Caco-2 (cell line): ENCODE measurements around the gene MARK4. TPM values are rescaled to one million over a fixed set of nuclear protein-coding genes. Genes with fewer than 3 reads are reported as not detected.

Experiments
- BruUV-seq: library from RNA; stranded (reverse); fragments of 400-500 nt; replicated peaks from 2 replicates; lab custom pipeline; 2021; lab: Mats Ljungman, UMichigan
- CTCF ChIA-PET: fragments of 300-600 bp; sonication (Branson Sonifier 250); formaldehyde crosslinking; loops from one replicate; lab custom pipeline; 2022; ENCODE audit warnings: antibody characterized with exemption; lab: Charles Lee
- POLR2A ChIA-PET: fragments of 300-600 bp; sonication (Branson Sonifier 250); formaldehyde crosslinking; loops from one replicate; lab custom pipeline; 2022; ENCODE audit warnings: antibody characterized with exemption; lab: Charles Lee
- DNase-seq, 2 experiments: peaks; one replicate each; pipeline versions ENCODE4 v3.0.0 to v3.0.0-alpha.2; 2020 to 2022
- H3K27me3 ChIP-seq: replicated peaks from 2 replicates; pipeline ENCODE4 v1.6.0; 2011; ENCODE audit warnings: low read length; ENCODE audit not compliant: control insufficient read depth, insufficient read depth
- H3K36me3 ChIP-seq: 2 replicates; pipeline ENCODE4 v1.5.1; 2011; ENCODE audit warnings: low read length; ENCODE audit not compliant: control insufficient read depth, insufficient read depth
- H3K4me1 ChIP-seq: fragments of 250-450 bp; sonication (Bioruptor Pico); 2 replicates; pipeline ENCODE4 v1.5.1; 2020; ENCODE audit warnings: mild to moderate bottlenecking
- H3K4me3 ChIP-seq: 2 replicates; pipeline ENCODE4 v1.5.1; 2011; ENCODE audit warnings: low read depth, mild to moderate bottlenecking, control low read depth, low read length
- H3K9me3 ChIP-seq: fragments of 250-450 bp; sonication (Bioruptor Pico); 2 replicates; pipeline ENCODE4 v1.5.1; 2020; ENCODE audit warnings: mild to moderate bottlenecking, moderate library complexity
- H3K27ac Mint-ChIP-seq: one replicate; pipeline ENCODE4 v1.8.0; 2022; ENCODE audit warnings: mixed read lengths; ENCODE audit not compliant: unreplicated experiment
- H3K27me3 Mint-ChIP-seq: one replicate; pipeline ENCODE4 v1.8.0; 2022; ENCODE audit warnings: mixed read lengths; ENCODE audit not compliant: insufficient read depth, unreplicated experiment
- H3K36me3 Mint-ChIP-seq: one replicate; pipeline ENCODE4 v1.8.0; 2022; ENCODE audit warnings: mild to moderate bottlenecking, mixed read lengths; ENCODE audit not compliant: insufficient read depth, unreplicated experiment
- H3K4me1 Mint-ChIP-seq: one replicate; pipeline ENCODE4 v1.8.0; 2022; ENCODE audit warnings: low read depth, mixed read lengths; ENCODE audit not compliant: unreplicated experiment
- H3K4me3 Mint-ChIP-seq: one replicate; pipeline ENCODE4 v1.8.0; 2022; ENCODE audit warnings: mild to moderate bottlenecking, moderate library complexity, mixed read lengths; ENCODE audit not compliant: unreplicated experiment
- H3K9me3 Mint-ChIP-seq: one replicate; pipeline ENCODE4 v1.8.0; 2022; ENCODE audit warnings: mixed read lengths; ENCODE audit not compliant: unreplicated experiment
- intact Hi-C: fragments of 100-400 bp; cut with micrococcal nuclease; formaldehyde crosslinking; loops from one replicate; pipeline ENCODE4 v1.10.0; 2022; ENCODE audit not compliant: unreplicated experiment
- total RNA-seq: library from RNA; stranded (reverse); gene quantifications from 2 replicates; pipeline ENCODE4 v1.2.3, GENCODE V29; 2022
- TF ChIP-seq, protein P1 (sequence below), 2 experiments: fragments of 200-600 bp in 1 of 2; IDR thresholded peaks; 1 replicate in 1 of 2; 2 replicates in 1 of 2; pipeline versions ENCODE4 v1.5.1 to v1.8.0; 2011 to 2022; ENCODE audit warnings: antibody characterized with exemption in 1 of 2, control low read depth in 1 of 2, inconsistent platforms in 1 of 2, low read depth in 1 of 2, low read length in 1 of 2, mild to moderate bottlenecking in 1 of 2, moderate library complexity in 1 of 2; ENCODE audit not compliant: insufficient read depth in 1 of 2, severe bottlenecking in 1 of 2, unreplicated experiment in 1 of 2

MARK4 gene
- total RNA-seq, 1 experiment from 2014 or later: 30.3 TPM

DNA sequence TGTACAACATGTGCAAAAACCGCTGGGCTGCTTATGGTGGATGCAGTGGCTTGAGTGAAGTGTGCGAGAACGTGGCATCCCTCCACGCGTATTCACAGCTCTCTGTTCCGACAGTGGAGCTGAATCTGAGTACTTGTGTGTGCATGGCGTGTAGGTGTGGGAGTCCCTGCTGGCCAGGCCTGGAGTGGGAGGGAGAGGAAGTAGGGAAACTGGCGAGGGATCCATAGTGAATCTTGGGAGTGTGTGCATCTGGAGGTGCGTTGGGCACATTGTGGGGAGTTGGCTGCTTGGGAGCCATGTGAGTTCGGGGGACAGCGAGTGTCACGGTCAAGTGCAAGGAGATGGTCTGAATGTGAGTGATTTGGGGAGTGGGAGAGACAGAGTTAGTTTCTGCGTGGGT lies 91.8 kb downstream of the MARK4 start:
- POLR2A ChIA-PET: no interaction called here
- Mint-ChIP-seq H3K27me3 (no peaks in the 10 kb centered on the region), H3K9me3 (no peaks in the 10 kb centered on the region), H3K36me3 (peaks cover 9% of the 10 kb centered on the region), H3K4me1 (peaks cover 7% of the 10 kb centered on the region), H3K4me3 (no peak overlapping the region), H3K27ac (no peak overlapping the region)
- Histone ChIP-seq H3K9me3 (no peaks in the 10 kb centered on the region), H3K27me3 (no peaks in the 10 kb centered on the region), H3K4me1 (peaks cover 6% of the 10 kb centered on the region; the same call in 1 of the 2 replicates), H3K36me3 (no peaks in the 10 kb centered on the region), H3K4me3 (no peak overlapping the region)
- intact Hi-C loops: no loop called here
- BruUV-seq: no TSS peak
- CTCF ChIA-PET: no interaction called here
- TF ChIP-seq, protein P1, sequence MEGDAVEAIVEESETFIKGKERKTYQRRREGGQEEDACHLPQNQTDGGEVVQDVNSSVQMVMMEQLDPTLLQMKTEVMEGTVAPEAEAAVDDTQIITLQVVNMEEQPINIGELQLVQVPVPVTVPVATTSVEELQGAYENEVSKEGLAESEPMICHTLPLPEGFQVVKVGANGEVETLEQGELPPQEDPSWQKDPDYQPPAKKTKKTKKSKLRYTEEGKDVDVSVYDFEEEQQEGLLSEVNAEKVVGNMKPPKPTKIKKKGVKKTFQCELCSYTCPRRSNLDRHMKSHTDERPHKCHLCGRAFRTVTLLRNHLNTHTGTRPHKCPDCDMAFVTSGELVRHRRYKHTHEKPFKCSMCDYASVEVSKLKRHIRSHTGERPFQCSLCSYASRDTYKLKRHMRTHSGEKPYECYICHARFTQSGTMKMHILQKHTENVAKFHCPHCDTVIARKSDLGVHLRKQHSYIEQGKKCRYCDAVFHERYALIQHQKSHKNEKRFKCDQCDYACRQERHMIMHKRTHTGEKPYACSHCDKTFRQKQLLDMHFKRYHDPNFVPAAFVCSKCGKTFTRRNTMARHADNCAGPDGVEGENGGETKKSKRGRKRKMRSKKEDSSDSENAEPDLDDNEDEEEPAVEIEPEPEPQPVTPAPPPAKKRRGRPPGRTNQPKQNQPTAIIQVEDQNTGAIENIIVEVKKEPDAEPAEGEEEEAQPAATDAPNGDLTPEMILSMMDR (IDR thresholded peaks at IDR 0.05; ENCODE audit: insufficient read depth in 1 of 2, low read depth in 1 of 2, low read length in 1 of 2, severe bottlenecking in 1 of 2, unreplicated experiment in 1 of 2): no peak
- no peak for DNase-seq

DNA sequence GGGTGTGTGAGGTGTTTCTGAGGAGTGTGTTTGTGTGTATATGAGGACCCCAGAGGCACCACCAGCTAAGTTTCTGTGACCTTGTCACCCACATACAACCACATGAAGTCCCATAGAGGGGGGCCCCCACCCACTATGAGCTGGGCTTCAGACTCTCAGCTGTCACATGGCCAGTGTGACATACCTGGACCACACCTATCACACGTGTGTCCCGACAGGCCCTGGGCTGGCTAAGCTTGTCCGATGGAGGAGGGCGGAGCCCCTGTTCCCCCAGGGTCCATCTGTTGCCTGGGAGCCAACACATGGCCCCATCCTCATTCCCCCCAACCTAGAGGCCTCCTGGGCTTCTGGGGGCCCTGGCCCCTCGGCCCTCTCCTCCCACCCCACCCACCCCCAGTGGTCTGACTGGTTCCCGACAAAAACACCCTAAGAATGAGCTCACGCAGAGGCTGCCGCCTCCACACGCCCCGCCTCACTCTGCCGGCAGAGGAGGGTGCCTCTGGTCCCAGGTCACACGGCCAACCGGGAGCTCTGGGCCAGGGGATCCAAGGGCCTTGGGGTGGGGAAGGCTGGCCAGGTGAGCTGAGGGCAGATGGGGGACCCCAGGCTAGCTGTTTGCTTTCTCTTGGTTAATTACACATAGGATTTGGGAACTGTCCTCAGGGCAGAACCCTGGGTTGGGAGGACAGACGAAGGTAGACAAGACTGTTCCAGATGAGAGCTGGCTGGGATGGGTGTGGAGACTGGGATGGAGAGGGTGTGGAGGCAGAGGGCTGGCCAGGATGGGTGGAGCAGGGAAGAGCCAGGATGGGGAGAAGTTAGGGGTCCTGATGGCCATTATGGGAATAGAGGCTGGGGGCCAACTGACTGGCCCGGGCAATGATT lies 93.8 kb downstream of the MARK4 start:
- ChIA-PET POLR2A (no interaction called here), CTCF (interaction anchor here (0.6 kb wide), 3 partner anchors 29 to 253 kb away, joined by 3 read pairs; no protein-coding TSS in a partner anchor)
- intact Hi-C loops: no loop called here
- Mint-ChIP-seq H3K4me1 (peaks cover 13% of the 10 kb centered on the region), H3K4me3 (no peak overlapping the region), H3K36me3 (peaks cover 26% of the 10 kb centered on the region), H3K9me3 (no peaks in the 10 kb centered on the region), H3K27me3 (no peaks in the 10 kb centered on the region), H3K27ac (no peak overlapping the region)
- Histone ChIP-seq H3K27me3 (no peaks in the 10 kb centered on the region), H3K4me3 (no peak overlapping the region), H3K4me1 (peaks cover 6% of the 10 kb centered on the region; the same call in 1 of the 2 replicates), H3K9me3 (no peaks in the 10 kb centered on the region), H3K36me3 (no peaks in the 10 kb centered on the region; the same call in 1 of the 2 replicates)
- no TSS peak for BruUV-seq
- TF ChIP-seq, protein P1 (IDR thresholded peaks at IDR 0.05; ENCODE audit: insufficient read depth in 1 of 2, low read depth in 1 of 2, low read length in 1 of 2, severe bottlenecking in 1 of 2, unreplicated experiment in 1 of 2): no peak
- DNase-seq: peak in 1 of 2 experiments; percentile 26

DNA sequence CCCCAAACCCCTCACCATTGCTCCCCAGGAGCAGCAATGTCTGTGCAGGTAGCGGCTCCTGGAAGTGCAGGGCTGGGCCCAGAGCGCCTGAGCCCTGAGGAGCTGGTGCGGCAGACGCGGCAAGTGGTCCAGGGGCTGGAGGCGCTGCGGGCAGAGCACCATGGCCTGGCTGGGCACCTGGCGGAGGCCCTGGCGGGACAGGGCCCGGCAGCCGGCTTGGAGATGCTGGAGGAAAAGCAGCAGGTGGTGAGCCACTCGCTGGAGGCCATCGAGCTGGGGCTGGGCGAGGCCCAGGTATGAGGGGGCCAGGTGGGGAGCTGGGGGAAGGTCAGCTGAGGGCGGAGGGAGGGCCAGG lies 94.4 kb downstream of the MARK4 start:
- Histone ChIP-seq H3K4me1 (peaks cover 6% of the 10 kb centered on the region; the same call in 1 of the 2 replicates), H3K4me3 (no peak overlapping the region), H3K9me3 (no peaks in the 10 kb centered on the region), H3K36me3 (no peaks in the 10 kb centered on the region; the same call in 1 of the 2 replicates), H3K27me3 (no peaks in the 10 kb centered on the region)
- POLR2A ChIA-PET: no interaction called here
- H3K4me1 Mint-ChIP-seq: peaks cover 13% of the 10 kb centered on the region
- TF ChIP-seq, protein P1 (IDR thresholded peaks at IDR 0.05; ENCODE audit: insufficient read depth in 1 of 2, low read depth in 1 of 2, low read length in 1 of 2, severe bottlenecking in 1 of 2, unreplicated experiment in 1 of 2): no peak
- intact Hi-C loops: no loop called here
- no peak overlapping the region for H3K4me3 Mint-ChIP-seq
- BruUV-seq: no TSS peak
- H3K27ac Mint-ChIP-seq: no peak overlapping the region
- CTCF ChIA-PET: no interaction called here
- peaks cover 29% of the 10 kb centered on the region for H3K36me3 Mint-ChIP-seq
- no peaks in the 10 kb centered on the region for H3K27me3 Mint-ChIP-seq
- DNase-seq: no peak
- no peaks in the 10 kb centered on the region for H3K9me3 Mint-ChIP-seq
